Measurements from ENCODE around the gene SUOX.
"Not testable (repeated sequence)": the region's sequence is repeated elsewhere in the genome, so short reads cannot be mapped to it uniquely, and the experiment has no call there.

SUOX gene

GRCh38 chr12:56028511-56029165 lies 31.6 kb downstream of the SUOX start:
- no peak for DNase-seq

- no peak for DNase-seq
Observed at GRCh38 chr12:56029166-56029519, 32.1 kb downstream of the SUOX start.

- no peak for DNase-seq
Observed at GRCh38 chr12:56029666-56030293, 32.7 kb downstream of the SUOX start.

GRCh38 chr12:56031987-56032386 lies 34.9 kb downstream of the SUOX start:
- no peak for DNase-seq

- no peak for DNase-seq
Observed at GRCh38 chr12:56034586-56035332, 37.7 kb downstream of the SUOX start.

GRCh38 chr12:56037161-56037560 lies 40.1 kb downstream of the SUOX start:
- no peak for DNase-seq

GRCh38 chr12:56038022-56038655 lies 41.1 kb downstream of the SUOX start:
- DNase-seq, result no peak

- no peak for DNase-seq
Observed at GRCh38 chr12:56040151-56040550, 43.1 kb downstream of the SUOX start.

- DNase-seq, result no peak
Observed at GRCh38 chr12:56040963-56041551, 44.0 kb downstream of the SUOX start.

GRCh38 chr12:56041552-56042429 lies 44.7 kb downstream of the SUOX start, which contains the start of gene RPS26:
Gene RPS26 (plus strand): TSS chr12:56041918. CDS start chr12:56042167, 249 bp downstream.
- peak; percentile 96 for DNase-seq

GRCh38 chr12:56042430-56042813 lies 45.3 kb downstream of the SUOX start:
- not testable (repeated sequence) for DNase-seq

- no peak for DNase-seq
Observed at GRCh38 chr12:56042843-56043242, 45.8 kb downstream of the SUOX start.

- no peak for DNase-seq
Observed at GRCh38 chr12:56046027-56046780, 49.1 kb downstream of the SUOX start.

- no peak for DNase-seq
Observed at GRCh38 chr12:56053407-56053893, 56.4 kb downstream of the SUOX start.

Data from NCI-H187 treated with DMSO at 0.1 percent for 48 hours (cell line).